ENCODE measurements around the gene CORO2B. TPM values are rescaled to one million over a fixed set of nuclear protein-coding genes. Genes with fewer than 3 reads are reported as not detected.

The CORO2B gene
- total and polyA plus RNA-seq, 9 of the 15 experiments (the other 6 are each of a cell fraction or from before 2014, with no cell fraction given): not detected

- Histone ChIP-seq H3K27ac (ENCODE audit: extremely low read depth, low read depth, low read length) (no peak overlapping the region), H3K4me1 (replicated peaks in 1 of 2; ENCODE audit: control insufficient read depth in 2 of 2, insufficient read depth in 2 of 2, low read length in 2 of 2) (peaks cover 3% of the 10 kb centered on the region in 2 experiments; a peak in 1 of 5 replicates), H3K9me1 (ENCODE audit: control insufficient read depth, insufficient read depth, low read length) (no peaks in the 10 kb centered on the region), H4K20me1 (replicated peaks; ENCODE audit: control insufficient read depth, insufficient read depth, low read length) (no peaks in the 10 kb centered on the region; the same call in 1 of the 2 replicates), H3K79me2 (ENCODE audit: control insufficient read depth, insufficient read depth, low read length) (no peaks in the 10 kb centered on the region), H3K4me2 (ENCODE audit: insufficient read depth, low read length) (no peak overlapping the region), H3K36me3 (ENCODE audit: control insufficient read depth, insufficient read depth, low read length) (no peaks in the 10 kb centered on the region), H3K9me3 (replicated peaks; ENCODE audit: control insufficient read depth, insufficient read depth, low read depth, low read length) (no peaks in the 10 kb centered on the region), H3K4me3 (no peak overlapping the region), H2AFZ (ENCODE audit: low read depth, low read length) (no peak overlapping the region), H3K9ac (ENCODE audit: insufficient read depth in 1 of 2, low read depth in 2 of 2, low read length in 2 of 2) (no peak overlapping the region), H3K27me3 (ENCODE audit: control insufficient read depth in 2 of 2, insufficient read depth in 2 of 2, low read length in 2 of 2) (peaks cover 21 to 37% of the 10 kb centered on the region in 2 experiments; a peak in 4 of 5 replicates)
- DNase-seq (ENCODE audit: extremely low read depth in 1 of 4, low spot score in 3 of 4) (no peak), FAIRE-seq (no peak), ATAC-seq (no peak)
- BruUV-seq (replicated peaks): no TSS peak
- intact Hi-C loops (cut with micrococcal nuclease): no loop called here
- POLR2A ChIA-PET: no interaction called here
- CTCF ChIA-PET (ENCODE audit: low intra/inter-chr PET ratio): no interaction called here
- 2% methylated on average over 6 of the region's 6 CpGs for WGBS (ENCODE audit: insufficient coverage, low coverage, missing lambda C conversion rate)
- TF ChIP-seq TAF9B (IDR thresholded peaks at IDR 0.05; ENCODE audit: partially characterized antibody) (no peak), TAF7 (tag; IDR thresholded peaks at IDR 0.05) (no peak)
- in situ Hi-C loops (cut with MboI): no loop called here
Observed at GRCh38 chr15:68615811-68616210, 37.0 kb downstream of the CORO2B start.

- TF ChIP-seq KLF13 (tag; IDR thresholded peaks at IDR 0.05; ENCODE audit: borderline replicate concordance, low read depth) (no peak), KHSRP (IDR thresholded peaks at IDR 0.05) (no peak), HDAC3 (IDR thresholded peaks at IDR 0.05; ENCODE audit: borderline replicate concordance, partially characterized antibody) (no peak), POLR2AphosphoS5 (IDR thresholded peaks at IDR 0.05; ENCODE audit: control insufficient read depth, insufficient read depth, low read depth, low read length) (no peak), MITF (IDR thresholded peaks at IDR 0.05) (no peak)
- ATAC-seq (no peak), FAIRE-seq (no peak), DNase-seq (ENCODE audit: extremely low read depth in 1 of 4, low spot score in 3 of 4) (no peak)
- H2AFZ ChIP-seq (ENCODE audit: low read depth, low read length): no peak overlapping the region
- H3K27me3 ChIP-seq (ENCODE audit: control insufficient read depth in 2 of 2, insufficient read depth in 2 of 2, low read length in 2 of 2): peaks cover 24 to 42% of the 10 kb centered on the region in 2 experiments
- H3K9me1 ChIP-seq (ENCODE audit: control insufficient read depth, insufficient read depth, low read length): no peaks in the 10 kb centered on the region
- in situ Hi-C loops (cut with MboI) (no loop called here), intact Hi-C loops (cut with micrococcal nuclease) (no loop called here)
- peaks cover 3% of the 10 kb centered on the region in 2 experiments; a peak in 1 of 5 replicates for H3K4me1 ChIP-seq (replicated peaks in 1 of 2; ENCODE audit: control insufficient read depth in 2 of 2, insufficient read depth in 2 of 2, low read length in 2 of 2)
- no TSS peak for BruUV-seq (replicated peaks)
- WGBS (ENCODE audit: insufficient coverage, low coverage, missing lambda C conversion rate): 13% methylated on average over 16 of the region's 16 CpGs
- H3K36me3 ChIP-seq (ENCODE audit: control insufficient read depth, insufficient read depth, low read length): no peaks in the 10 kb centered on the region
- no peak overlapping the region for H3K4me3 ChIP-seq
- H3K27ac ChIP-seq (ENCODE audit: extremely low read depth, low read depth, low read length): no peak overlapping the region
- ChIA-PET POLR2A (no interaction called here), CTCF (ENCODE audit: low intra/inter-chr PET ratio) (no interaction called here)
- no peak overlapping the region for H3K9ac ChIP-seq (ENCODE audit: insufficient read depth in 1 of 2, low read depth in 2 of 2, low read length in 2 of 2)
- no peaks in the 10 kb centered on the region for H3K9me3 ChIP-seq (replicated peaks; ENCODE audit: control insufficient read depth, insufficient read depth, low read depth, low read length)
- H4K20me1 ChIP-seq (replicated peaks; ENCODE audit: control insufficient read depth, insufficient read depth, low read length): peaks cover 4% of the 10 kb centered on the region; the same call in 1 of the 2 replicates
- no peak overlapping the region for H3K4me2 ChIP-seq (ENCODE audit: insufficient read depth, low read length)
- H3K79me2 ChIP-seq (ENCODE audit: control insufficient read depth, insufficient read depth, low read length): no peaks in the 10 kb centered on the region
Observed at GRCh38 chr15:68616397-68616796, 37.6 kb downstream of the CORO2B start.

Measured in K562 (cell line).